Right atrium auricular region (tissue), 2 donors: ENCODE measurements around the gene TAF10. TPM values are rescaled to one million over a fixed set of nuclear protein-coding genes. Genes with fewer than 3 reads are reported as not detected.

Source experiments
- DNase-seq: peaks from one replicate; pipeline ENCODE4 v3.0.0-alpha.2; 2019; ENCODE audit warnings: low spot score
- H3K27ac ChIP-seq, 2 donors: fragments of 200-600 bp; sonication (generic); 1 replicate in 1 of 2; 2 replicates in 1 of 2; pipeline ENCODE4 v1.5.1; 2016 to 2019
- H3K27me3 ChIP-seq, 2 donors: fragments of 200-600 bp; sonication (generic); one replicate each; pipeline versions ENCODE4 v1.5.1 to v1.6.0; 2017 to 2019
- H3K36me3 ChIP-seq: fragments of 200-600 bp; sonication (generic); one replicate; pipeline ENCODE4 v1.5.1; 2016
- H3K4me1 ChIP-seq, 2 donors: fragments of 200-600 bp; sonication (generic); one replicate each; pipeline versions ENCODE4 v1.5.1 to v1.6.0; 2017 to 2019
- H3K4me3 ChIP-seq, 2 donors: fragments of 200-600 bp; sonication (generic); 1 replicate in 1 of 2; 2 replicates in 1 of 2; pipeline ENCODE4 v1.5.1; 2017 to 2019; ENCODE audit warnings: mild to moderate bottlenecking in 1 of 2, moderate library complexity in 1 of 2
- H3K9me3 ChIP-seq, 2 donors: fragments of 200-600 bp; sonication (generic); one replicate each; pipeline ENCODE4 v1.5.1; 2019
- total RNA-seq, 2 donors: library from RNA; depleted of rRNA; stranded (reverse); fragments of >200 nt; gene quantifications; one replicate each; pipeline ENCODE4 v1.1.0, GENCODE V29; 2016
- TF ChIP-seq, protein P1 (sequence below), 2 donors: fragments of 200-600 bp; sonication (generic); IDR thresholded peaks; one replicate each; pipeline ENCODE4 v1.5.1; 2019; ENCODE audit warnings: antibody characterized with exemption in 2 of 2

The TAF10 gene
- total RNA-seq, 2 donors from 2014 or later: 26.6 to 54.0 TPM

DNA sequence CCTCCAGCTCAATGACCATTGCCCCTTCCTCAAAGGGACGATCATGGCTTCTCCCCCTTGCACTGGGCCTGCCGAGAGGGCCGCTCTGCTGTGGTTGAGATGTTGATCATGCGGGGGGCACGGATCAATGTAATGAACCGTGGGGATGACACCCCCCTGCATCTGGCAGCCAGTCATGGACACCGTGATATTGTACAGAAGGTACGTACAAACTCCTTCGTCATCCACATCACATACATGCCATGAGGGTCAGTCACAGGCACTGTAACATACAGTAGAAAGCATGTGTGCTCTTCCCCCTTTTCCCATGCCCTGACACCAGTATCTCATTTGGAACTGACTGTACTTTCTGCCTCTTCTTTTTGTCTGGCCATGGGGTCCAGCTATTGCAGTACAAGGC lies 4.0 kb downstream of the TAF10 start:
- peak overlapping the region; percentile 95 to 96 for H3K27ac ChIP-seq
- H3K27me3 ChIP-seq: no peaks in the 10 kb centered on the region
- no peak overlapping the region for H3K4me3 ChIP-seq
- H3K36me3 ChIP-seq: peaks cover 42% of the 10 kb centered on the region
- peak; percentile 56 for DNase-seq
- peaks cover 0 to 70% of the 10 kb centered on the region in 2 donors for H3K4me1 ChIP-seq
- H3K9me3 ChIP-seq: no peaks in the 10 kb centered on the region
- TF ChIP-seq, protein P1, sequence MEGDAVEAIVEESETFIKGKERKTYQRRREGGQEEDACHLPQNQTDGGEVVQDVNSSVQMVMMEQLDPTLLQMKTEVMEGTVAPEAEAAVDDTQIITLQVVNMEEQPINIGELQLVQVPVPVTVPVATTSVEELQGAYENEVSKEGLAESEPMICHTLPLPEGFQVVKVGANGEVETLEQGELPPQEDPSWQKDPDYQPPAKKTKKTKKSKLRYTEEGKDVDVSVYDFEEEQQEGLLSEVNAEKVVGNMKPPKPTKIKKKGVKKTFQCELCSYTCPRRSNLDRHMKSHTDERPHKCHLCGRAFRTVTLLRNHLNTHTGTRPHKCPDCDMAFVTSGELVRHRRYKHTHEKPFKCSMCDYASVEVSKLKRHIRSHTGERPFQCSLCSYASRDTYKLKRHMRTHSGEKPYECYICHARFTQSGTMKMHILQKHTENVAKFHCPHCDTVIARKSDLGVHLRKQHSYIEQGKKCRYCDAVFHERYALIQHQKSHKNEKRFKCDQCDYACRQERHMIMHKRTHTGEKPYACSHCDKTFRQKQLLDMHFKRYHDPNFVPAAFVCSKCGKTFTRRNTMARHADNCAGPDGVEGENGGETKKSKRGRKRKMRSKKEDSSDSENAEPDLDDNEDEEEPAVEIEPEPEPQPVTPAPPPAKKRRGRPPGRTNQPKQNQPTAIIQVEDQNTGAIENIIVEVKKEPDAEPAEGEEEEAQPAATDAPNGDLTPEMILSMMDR (IDR thresholded peaks at IDR 0.05): no peak

DNA sequence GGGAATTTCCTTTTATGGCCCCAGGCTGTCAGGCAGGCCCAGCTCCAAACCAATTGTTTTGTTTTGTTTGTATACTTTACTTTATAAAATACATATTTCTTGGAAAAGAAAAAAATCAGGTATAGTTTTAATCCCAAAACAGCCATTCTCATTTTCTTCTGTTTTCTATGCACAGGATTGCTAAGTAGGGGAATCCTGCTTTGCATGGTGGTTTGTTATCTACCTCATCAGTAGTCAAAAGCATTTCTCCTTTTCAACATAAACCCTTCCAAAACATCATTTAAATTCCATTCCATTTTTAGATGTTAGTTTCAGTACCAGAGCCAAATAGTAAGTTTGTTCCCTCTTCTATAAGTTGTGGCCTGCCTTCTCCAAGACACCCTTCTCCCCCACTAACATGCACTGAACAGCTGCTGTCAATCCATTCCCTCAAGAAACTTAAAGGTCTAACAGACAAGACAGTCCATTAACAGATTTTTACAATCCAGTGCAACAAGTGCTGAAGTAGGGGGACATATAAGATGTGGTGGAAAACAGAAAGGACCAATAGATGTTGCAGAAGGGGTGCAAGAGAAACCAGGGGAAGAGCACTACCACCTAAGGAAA lies 4.7 kb downstream of the TAF10 start:
- peak overlapping the region; percentile 9 to 71 for H3K4me3 ChIP-seq
- DNase-seq: no peak
- peaks cover 0 to 71% of the 10 kb centered on the region in 2 donors for H3K4me1 ChIP-seq
- TF ChIP-seq, protein P1 (IDR thresholded peaks at IDR 0.05): no peak
- H3K36me3 ChIP-seq: peaks cover 42% of the 10 kb centered on the region
- peak overlapping the region; percentile 95 to 96 for H3K27ac ChIP-seq
- no peaks in the 10 kb centered on the region for H3K27me3 ChIP-seq
- no peaks in the 10 kb centered on the region for H3K9me3 ChIP-seq

DNA sequence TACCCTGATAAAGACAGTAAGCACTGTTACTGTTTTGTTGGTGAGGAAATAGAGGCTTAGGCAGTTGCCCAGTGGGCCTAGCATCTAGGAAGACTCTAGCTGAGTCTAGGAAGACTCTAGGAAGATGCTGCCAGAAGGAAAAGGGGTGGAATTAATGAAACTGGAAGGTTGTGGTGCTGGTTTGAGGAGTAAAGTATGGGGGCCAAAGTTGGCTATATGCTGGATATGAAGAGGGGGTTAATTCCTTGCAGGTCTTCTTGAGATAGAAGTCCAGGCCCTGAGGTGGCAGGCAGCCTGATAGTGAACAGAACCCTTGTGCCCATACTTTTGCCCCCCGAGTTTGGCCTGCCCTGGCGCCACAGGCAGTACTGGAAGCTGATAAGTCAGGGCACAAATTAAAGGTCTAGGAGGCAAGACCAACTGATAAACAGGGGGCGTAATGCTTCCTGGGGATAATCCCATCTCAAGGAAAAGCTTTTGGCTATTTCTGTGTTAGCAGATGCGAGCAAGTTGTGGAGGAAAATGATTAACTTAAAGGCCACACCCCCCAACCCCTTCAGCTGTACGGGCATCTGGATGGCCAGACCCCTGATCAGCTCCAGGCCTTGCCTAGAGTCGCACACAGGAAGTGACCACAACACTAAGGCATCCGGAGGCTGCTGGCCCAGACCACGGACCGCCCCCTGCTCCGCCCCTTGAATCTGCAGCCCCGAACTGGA lies 5.4 kb downstream of the TAF10 start:
- peak overlapping the region; percentile 95 to 96 for H3K27ac ChIP-seq
- peaks cover 42% of the 10 kb centered on the region for H3K36me3 ChIP-seq
- TF ChIP-seq, protein P1 (IDR thresholded peaks at IDR 0.05): no peak

DNA sequence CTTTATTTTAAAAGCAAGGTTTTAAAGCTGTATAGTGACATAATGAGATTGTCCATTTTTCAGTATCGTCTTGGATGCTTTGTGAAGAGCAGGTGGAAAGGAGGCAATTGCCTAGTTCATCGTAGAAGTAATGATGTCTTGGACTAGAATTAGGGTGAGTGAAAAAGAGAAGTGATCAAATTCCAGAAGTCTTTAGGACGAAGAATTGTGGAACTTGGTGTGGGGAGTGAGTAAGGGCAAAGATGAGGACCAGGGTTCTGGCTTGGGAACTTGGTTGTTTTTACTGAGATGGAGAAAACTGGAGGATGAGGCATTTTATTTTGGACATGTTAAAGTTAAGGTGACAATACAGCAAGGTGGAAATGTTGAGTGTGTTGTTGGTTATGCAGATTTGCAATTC lies 7.2 kb downstream of the TAF10 start:
- Histone ChIP-seq H3K36me3 (peaks cover 42% of the 10 kb centered on the region), H3K4me3 (peak overlapping the region; percentile 71 to 88), H3K9me3 (no peaks in the 10 kb centered on the region), H3K27me3 (no peaks in the 10 kb centered on the region), H3K4me1 (peaks cover 0 to 65% of the 10 kb centered on the region in 2 donors), H3K27ac (peak overlapping the region; percentile 95 to 96)
- DNase-seq: no peak
- TF ChIP-seq, protein P1 (IDR thresholded peaks at IDR 0.05): no peak

More for the DNA sequence above, 5.4 kb downstream of the TAF10 start:
- Histone ChIP-seq H3K27me3 (no peaks in the 10 kb centered on the region), H3K4me3 (peak overlapping the region; percentile 9 to 71), H3K4me1 (peaks cover 0 to 77% of the 10 kb centered on the region in 2 donors), H3K9me3 (no peaks in the 10 kb centered on the region)
- DNase-seq: peak; percentile 96

DNA sequence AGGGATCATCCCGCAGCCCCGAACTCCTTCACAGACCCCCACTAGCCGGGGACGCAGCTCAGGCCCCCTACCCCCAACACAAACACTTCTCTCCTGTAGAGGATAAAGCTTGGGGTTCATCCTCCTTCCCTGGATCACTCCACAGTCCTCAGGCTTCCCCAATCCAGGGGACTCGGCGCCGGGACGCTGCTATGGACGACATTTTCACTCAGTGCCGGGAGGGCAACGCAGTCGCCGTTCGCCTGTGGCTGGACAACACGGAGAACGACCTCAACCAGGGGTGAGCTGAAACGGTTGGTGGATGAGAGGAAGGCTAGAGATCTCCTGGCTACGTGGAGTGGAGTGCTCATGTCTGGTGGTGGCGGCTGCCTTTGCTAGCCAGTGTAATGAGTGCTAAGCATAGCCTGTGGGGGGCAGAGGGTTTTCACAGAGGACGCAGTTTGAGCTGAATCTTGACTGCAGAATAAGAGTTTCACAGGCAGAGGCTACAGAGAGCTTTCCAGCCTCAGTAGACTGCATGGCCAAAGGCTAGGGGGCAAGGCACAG lies 7.9 kb downstream of the TAF10 start:
- Histone ChIP-seq H3K4me1 (peaks cover 0 to 64% of the 10 kb centered on the region in 2 donors), H3K9me3 (no peaks in the 10 kb centered on the region), H3K27ac (peak overlapping the region; percentile 95 to 96), H3K36me3 (peaks cover 42% of the 10 kb centered on the region), H3K27me3 (no peaks in the 10 kb centered on the region), H3K4me3 (peak overlapping the region; percentile 71 to 88)
- TF ChIP-seq, protein P1 (IDR thresholded peaks at IDR 0.05): peak in 1 of 2 donors; percentile 45
- peak; percentile 71 for DNase-seq
